GM19438 (cell line): ENCODE results near the gene DOCK4.
A peak's percentile ranks its signal among the peaks of the same experiment; 100 is the strongest.

Source experiments
- ATAC-seq: cut with Tn5 transposase; IDR thresholded peaks from one replicate; pipeline ENCODE4 v1.9.1; 2021; ENCODE audit warnings: low read depth; ENCODE audit not compliant: unreplicated experiment

The DOCK4 gene

DNA sequence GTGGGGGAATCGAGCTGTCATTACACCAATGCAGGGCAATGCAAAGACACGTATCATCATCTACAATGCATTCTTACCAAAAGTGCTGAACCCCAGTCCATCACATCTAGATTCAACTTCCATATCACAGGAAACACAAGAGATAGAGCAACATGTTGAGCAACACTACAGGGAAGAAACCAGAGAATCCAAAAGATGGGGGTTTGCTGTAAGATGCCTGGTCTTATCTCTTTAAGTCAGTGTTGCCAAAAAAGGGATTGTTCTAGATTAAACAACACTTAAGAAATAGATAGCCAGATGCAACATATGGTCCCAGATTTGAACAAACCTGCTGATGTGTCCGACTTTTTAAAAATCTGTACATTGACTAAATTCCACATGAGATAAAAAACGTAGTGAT, 328.3 kb downstream of the DOCK4 start:
- no peak for ATAC-seq

DNA sequence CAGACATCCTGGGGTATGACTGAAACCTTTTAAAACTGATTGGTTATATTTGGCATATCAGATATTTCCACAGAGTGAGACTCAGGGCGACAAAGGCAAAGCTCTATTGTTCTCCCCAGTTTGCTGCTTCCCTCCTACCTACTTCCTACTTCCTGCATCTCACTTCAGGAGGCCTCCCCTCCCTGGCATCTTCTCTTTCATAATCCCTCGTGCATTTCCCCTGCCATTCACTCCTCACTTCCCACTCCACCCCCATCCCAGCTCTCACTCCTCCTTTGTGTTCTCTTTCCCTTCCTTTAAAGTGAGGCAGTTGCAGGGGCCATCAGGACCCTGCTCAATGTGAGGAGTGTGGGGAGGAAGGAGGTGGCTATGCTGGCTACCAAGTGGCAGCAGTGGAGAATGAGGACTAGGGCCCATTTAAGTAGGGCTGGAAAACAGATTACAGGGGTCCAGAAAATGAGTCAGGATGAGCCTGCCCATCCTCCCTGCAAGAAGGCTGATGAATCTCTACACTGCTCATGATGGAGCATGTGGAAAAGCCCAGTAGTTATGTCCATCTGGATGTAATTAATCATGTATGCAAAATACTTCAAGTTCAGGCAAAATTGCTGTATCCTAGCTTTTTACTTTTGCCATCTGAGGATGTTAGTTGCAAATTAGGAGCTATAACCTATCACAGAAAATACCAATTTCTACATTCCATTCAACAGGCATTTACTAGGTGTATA, 332.1 kb downstream of the DOCK4 start:
- no peak for ATAC-seq

DNA sequence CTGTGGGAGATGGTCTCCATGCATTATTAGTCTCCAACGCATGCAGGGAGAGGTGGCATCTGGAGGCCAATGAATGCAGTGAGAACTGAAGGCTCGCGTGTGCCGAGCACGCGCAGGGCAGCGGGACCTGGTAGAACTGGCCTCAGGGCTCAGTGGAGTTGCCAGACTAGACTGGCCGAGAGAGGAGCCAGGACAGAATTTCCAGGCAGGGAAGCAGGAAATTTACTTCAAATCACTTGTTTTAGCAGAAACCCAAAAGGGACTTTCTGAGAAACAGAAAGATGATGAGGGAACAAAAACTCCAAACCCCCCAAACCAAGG, 332.9 kb downstream of the DOCK4 start:
- ATAC-seq: no peak

DNA sequence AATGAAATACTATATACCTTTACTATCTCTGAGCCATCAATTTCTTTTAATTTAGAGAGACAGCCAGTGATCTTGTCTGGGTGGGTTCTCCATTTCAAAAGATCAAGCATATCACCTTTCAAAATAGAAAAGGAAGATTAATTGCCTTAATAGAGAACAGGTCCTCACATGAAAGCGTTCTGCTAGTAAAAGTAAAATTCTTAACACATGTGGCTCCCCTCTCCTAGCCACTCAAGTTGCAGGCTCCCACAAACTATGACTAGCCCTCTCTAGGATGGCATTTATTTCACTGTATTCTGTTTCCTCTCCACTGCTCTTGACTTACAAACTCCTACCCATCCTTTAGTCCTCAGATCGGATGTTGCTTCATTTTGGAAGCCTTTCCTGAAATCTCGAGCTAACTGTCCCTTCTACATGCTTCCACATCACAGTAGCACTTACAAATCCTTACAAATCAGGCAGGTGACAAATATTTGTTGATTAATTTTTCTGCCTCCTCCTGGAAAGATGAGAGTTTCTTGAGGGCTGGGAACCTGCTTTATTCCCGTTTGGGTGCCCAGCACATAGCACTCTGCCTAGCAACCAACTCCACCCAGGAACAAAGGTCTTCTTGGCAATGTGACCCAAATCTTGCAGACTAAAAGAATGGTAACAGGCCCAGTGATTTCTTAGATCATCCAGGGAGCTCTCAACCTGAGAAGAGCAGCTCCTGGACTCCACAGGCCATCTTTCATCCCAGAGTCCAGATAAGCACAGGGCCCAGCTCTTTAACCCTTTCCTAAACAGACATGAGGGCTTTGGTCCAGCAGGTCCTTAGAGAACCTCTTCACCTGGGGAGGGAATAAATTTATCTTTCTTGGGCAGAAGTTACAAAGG, 333.5 kb downstream of the DOCK4 start:
- no peak for ATAC-seq

DNA sequence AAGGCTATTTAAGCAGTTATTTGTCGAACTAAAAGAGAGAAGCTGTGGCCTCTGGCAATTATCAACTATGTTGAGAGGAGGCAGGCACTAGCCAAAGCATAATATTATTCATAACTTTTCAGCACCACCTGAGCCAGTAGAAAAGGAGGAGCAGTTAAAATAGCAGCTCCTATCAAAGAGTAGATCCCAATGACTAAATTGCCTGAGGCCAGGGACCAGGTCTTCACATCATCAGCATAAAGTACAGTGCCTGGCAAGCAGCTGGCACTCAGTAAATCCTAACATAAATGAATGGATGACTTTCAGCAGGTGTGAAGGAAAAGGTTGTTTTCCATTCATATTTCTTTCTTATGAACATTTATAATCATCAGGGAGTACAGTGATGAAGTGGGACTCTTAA, 334.9 kb downstream of the DOCK4 start:
- ATAC-seq: no peak

DNA sequence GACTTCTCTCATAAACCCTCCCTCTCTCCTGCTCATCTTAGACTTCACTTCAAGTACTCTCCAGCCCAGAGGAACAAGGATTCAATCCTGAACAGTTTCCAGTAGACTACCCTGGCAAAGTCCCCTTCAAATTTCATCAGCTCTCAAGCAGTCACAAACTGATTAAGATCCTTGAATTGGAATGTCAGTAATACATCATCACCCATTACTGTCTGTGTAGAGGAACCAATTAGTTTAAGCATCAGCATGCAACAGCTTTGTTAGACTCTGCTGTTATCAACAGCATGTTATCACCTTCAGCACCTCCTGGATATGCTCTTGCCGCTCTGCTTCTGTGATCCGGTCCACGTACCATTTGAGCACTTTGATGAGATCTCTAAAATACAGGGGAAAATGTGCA, 336.9 kb downstream of the DOCK4 start:
- ATAC-seq: no peak

DNA sequence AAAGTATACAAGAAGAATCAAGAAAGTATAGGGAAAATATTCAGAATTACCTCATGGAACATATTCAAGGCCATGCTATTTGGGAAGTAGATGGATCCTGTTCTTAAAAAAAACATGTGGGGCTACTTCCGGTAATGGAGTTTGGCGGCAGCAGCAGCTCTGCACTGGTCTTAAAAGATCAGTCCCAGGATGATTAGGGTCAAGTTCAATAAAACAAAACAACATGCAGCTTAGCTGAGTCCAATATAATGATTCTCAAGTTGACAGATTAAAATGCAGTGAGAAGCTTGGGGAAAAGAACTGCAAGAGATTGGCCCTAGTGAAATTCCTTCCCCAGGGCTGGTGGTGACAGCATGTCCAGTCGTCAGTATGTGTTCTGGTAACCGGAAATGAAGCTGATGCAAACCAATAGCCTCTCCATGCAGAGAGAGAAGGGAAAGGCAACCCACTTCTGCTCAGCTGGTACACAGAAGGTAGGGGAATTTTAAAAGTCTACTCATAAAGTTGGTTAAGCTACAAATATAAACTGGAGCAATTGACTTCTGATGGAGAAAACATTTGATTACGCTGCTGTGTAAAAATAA, 338.8 kb downstream of the DOCK4 start:
- no peak for ATAC-seq

DNA sequence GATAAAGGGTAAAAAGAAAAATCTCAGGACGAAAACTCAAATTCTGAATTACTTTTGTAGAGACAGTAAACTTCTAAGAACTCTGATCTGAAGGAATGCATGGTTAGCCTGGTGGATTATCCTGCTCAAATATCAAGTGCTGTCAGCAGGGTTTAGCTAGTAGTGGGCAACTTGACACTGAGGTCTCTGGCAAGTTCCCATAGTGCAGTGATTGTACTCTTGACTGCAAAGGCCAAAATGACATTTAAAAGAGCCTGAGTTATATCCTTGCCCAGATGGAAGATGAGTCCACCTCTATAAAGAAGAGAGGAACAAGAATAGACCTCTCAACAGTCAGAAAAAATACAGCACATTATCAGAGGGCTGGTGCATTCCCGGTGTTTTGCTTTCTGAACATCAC, 339.4 kb downstream of the DOCK4 start:
- ATAC-seq: no peak

DNA sequence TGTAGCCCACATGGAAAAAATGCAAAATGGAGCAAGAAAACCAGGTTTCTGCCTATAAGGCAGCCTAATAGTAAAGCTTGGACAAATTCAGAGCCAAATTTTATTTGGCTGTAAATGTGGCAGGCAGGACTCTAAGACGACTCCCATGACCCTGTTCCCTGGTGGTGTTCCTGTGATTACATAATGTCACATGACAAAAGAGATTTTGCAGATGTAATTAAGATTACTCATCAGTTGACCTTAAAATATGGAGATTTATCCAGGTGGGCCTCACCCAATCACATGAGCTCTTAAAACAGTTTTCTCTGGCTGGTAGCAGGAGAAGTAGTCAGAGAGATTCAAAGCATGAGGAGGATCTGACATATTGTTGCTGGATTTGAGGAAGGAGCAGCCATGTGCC, 340.8 kb downstream of the DOCK4 start:
- no peak for ATAC-seq

DNA sequence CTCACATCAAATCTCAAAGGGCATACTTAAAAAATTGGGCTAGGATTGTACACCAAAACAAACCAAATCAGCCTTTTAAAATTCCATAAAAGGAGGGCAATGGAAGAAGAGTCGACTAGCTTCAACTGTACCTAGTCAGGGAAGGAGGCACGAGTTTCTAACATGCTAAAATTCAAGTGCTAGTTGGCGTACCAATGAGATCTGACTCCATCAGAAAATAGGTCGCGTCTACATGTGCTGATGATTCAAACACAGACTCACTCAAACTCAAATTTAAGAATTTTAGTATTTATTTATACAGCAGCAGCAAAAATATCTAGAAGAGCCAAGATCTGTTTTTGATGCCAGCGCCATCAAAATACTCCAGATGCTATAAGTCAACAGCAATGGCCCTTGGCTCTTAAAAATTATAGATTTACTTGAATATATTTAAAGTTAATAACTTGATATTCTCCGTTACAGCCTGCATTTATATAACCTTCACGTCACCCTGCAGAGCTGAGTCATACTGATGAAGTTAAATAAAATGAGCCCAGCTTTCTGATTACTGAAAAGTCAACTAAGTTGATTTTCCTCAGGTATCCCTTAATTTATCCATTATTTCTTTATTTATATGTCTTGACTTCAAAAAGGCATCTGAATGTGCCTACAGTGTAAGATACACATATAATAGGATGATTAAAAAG, 341.8 kb downstream of the DOCK4 start:
- no peak for ATAC-seq

DNA sequence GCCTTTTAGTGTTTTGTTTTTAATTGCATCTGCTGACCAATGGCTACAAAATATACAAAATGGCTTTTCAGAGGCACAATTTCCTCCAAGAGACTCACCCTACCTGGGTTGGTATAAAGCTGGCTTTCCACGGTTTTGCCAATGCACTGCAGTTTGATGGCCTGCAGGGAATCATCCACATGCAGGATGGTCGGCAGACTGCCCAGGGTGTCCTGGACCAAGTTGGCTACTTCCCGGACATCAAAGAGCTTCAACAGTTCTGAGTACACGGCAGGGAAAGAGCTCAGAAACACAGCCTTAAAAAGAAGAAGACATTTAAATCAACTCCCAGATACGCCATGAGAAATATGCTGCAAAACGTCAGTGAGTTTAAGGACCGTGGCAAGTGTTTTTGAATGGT, 342.9 kb downstream of the DOCK4 start:
- ATAC-seq: no peak

DNA sequence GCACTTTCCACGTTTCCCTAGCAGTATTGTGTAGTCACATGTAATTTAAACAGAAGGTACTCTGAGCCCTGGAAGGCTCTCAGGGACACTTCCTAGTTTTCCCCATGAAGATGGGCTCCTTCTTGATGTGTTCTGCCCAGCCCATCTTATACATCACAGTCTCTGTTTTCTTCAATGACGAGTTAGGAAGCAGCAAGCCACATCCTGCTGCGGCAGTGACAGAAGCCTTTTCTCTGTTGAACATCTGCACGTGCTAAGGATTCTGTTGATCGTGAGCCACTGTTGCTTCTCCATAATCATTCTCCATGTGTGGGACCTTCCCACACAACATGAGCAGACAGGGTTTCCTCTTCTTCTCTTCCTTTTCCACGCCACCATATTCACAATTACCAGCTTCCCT, 346.0 kb downstream of the DOCK4 start:
- ATAC-seq: no peak

DNA sequence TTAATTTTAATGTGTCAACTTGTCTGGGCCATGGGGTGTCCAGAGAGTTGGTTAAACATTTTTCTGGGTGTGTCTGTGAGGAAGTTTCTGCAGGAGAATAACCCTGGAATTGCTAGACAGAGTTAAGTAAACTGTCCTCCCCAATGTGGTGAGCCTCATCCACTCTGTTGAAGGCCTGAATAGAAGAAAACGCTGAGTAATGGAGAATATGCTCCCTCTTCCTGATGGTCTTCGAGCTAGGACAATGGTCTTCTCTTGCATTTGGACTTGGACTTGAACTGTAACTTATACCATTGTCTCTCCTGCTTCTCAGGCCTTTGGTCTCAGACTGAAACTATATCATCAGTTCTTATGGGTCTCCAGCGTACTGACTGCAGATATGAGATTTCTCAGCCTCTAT, 347.9 kb downstream of the DOCK4 start:
- no peak for ATAC-seq

DNA sequence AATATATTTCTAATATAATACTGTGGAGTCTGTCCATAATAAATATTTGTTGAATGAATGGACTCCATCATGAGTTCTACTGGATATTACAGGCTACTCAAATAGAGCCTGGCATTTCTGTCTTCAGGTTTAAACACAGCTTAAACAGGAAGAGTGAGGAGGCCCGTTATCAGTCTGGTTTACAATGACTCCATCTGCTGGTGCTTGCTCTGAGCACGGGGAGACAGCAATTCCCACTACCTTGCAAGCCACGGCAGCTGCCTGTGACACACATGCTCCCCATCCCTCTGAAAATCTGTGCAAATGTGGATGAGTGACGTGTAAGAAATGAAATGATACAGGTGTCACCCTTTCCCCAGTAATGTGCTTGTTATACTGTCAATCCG, 350.4 kb downstream of the DOCK4 start:
- ATAC-seq: no peak

DNA sequence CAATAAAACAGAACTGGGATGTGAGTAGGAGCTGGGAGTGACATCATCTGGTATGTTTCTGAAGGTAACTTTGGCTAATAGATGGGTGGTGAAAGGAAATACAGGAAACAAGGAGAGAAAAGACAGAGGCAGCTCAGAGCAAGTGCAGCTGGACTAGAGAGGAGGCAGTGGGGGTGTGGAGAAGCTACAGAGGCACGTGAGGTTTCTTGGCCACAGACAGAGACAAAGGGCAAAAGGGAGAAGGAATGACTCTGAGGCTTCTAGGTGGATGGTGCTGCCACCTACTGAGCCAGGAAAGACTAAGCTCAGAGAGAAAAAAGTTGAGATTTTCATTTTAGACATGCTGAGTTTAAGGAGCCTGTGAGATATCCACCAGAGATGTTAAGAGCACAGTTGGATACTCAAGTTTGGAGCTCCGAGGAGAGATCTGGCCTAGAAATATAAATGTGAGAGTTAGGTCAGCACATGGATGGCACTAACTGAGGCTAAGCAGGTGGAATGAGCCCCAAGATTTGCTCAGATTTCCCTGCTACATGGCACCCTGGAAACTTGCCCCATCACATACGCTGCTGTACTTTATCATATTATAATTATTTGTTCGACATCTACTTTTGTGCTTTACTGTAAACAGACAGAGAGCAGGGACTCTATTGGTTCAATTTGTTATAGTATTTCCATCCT, 350.9 kb downstream of the DOCK4 start:
- peak; percentile 78 for ATAC-seq

DNA sequence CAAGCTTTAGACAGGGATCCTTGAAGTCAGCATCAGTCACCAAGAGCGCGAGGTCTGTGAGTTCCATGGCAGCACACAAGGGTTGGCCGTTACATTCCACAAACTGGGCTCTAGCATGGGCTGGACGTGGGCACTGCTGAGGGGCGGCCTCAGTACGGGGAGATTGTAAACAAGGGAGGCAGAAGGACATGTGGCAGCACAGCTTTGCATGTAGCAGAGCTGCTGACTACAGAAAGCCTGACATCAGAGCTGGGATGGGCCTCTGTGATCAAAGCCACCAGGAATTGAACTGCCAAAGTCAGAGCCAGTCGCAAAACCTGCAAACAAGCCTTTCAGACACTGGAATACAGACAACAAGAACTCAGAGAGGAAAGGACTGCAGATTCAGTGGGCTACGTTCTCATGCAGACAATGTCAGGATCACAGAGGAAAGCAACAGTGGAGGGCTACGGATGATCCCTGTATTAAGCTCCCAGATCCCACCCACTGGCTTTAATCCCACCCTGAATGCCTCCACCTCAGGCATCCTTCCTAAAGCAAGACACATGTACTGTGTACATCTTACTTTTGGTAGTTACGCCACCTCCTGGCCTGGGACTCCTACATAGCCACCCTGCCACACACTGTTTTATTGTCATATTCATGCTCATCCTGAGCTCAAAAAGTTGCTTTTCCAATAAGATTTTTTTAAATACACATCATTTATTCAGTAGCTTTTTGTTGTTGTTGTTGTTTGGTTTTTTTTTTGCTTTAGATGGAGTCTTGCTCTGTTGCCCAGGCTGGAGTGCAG, 352.8 kb downstream of the DOCK4 start:
- ATAC-seq: no peak

DNA sequence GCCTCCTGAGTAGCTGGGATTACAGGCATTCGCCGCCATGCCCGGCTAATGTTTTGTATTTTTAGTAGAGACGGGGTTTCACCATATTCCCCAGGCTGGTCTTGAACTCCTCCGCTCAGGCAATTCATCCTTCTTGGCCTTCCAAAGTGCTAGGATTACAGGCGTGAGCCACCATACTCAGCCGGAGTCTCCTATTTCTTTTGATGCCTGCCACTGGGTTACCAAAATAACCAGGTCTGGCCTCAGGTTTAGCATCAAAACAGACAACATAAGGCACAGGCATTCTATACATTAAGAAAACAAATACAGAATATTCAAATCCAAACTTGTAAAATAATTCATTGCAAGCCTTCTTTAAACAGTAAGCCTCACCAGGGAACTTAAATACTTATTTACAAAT, 354.1 kb downstream of the DOCK4 start:
- ATAC-seq: no peak

DNA sequence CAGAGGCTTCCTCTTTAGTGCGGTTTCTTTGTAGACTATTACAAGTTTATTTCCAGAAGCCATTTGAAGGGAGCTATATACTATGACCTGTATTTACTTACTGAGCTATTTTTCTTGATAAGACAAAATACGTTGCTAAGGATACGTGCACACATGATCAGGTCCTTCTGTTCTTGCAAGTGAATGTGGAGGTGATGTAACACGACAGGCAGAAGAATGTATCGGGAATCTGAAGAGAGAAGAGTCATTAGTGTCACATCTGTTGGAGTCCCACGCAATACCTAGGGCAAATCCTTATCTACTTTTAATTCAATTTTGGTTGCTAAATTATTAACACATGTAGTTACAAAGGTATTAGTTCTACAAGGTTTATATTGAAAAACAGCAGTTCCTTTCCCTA, 359.3 kb downstream of the DOCK4 start:
- ATAC-seq: no peak

DNA sequence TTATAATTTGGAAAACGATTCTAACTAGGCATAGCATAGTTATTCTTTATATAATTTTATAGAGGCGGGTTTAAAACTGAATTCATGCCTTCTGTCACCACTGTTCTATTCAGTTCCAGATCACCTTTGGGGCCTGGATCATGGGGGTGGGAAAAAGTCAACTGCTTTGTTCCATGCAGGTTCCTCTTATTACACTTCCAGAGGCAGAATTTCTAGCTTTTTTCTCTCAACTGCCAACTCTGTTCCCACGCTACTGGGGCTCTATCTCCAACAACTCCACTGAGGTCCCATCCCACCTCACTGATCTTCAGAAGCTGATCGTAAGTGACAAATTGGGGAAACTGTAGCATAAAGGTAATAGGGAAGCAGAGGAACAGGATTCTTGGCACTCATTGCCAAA, 360.3 kb downstream of the DOCK4 start:
- ATAC-seq: no peak
